MM.1S (cell line): Measurements from ENCODE around the gene TREML1.

Experiments
- CTCF ChIP-seq: fragments of 300-600 bp; sonication (generic); IDR thresholded peaks from 2 replicates; pipeline ENCODE4 v1.5.1; 2016; ENCODE audit warnings: antibody characterized with exemption, low read length, mixed read lengths
- EZH2 ChIP-seq: fragments of 300-600 bp; sonication (generic); optimal IDR thresholded peaks from 2 replicates; pipeline ENCODE3; 2017; ENCODE audit warnings: low read depth, mild to moderate bottlenecking, antibody characterized with exemption, low read length, mixed read lengths
- EZH2phosphoT487 ChIP-seq: fragments of 300-600 bp; sonication (generic); IDR thresholded peaks from 2 replicates; pipeline ENCODE4 v1.6.1; 2018; ENCODE audit warnings: antibody characterized with exemption, low read length

GRCh38 chr6:41161380-41161779 lies 7.2 kb upstream of the TREML1 start:
- TF ChIP-seq EZH2, result no peak
- no peak for TF ChIP-seq CTCF
- TF ChIP-seq EZH2phosphoT487, result no peak
